ENCODE data around the gene NUDT17.

The NUDT17 gene

GRCh38 chr1:145847827-145848226, 2.4 kb downstream of the NUDT17 start:
- Histone ChIP-seq H3F3A (ENCODE audit: low read depth) (no peaks in the 10 kb centered on the region), H3K79me2 (ENCODE audit: insufficient read depth, low read length) (no peaks in the 10 kb centered on the region), H2AFZ (ENCODE audit: low read length) (no peak overlapping the region), H3K9ac (ENCODE audit: low read depth, low read length, poor library complexity, severe bottlenecking) (no peak overlapping the region), H3K9me2 (replicated peaks; ENCODE audit: low read depth, low read length) (no peaks in the 10 kb centered on the region), H3K27me3 (ENCODE audit: insufficient read depth, low read length, poor library complexity, severe bottlenecking) (no peaks in the 10 kb centered on the region), H3K9me3 (ENCODE audit: insufficient read depth, low read depth, low read length) (no peaks in the 10 kb centered on the region), H3K36me3 (ENCODE audit: insufficient read depth, low read length) (peaks cover 37% of the 10 kb centered on the region; the same call in 1 of the 2 replicates), H3K4me3 (ENCODE audit: low read length, poor library complexity, severe bottlenecking) (no peak overlapping the region), H3K4me2 (ENCODE audit: low read depth, low read length, poor library complexity, severe bottlenecking) (no peak overlapping the region), H4K20me1 (ENCODE audit: insufficient read depth, low read length, poor library complexity, severe bottlenecking) (no peaks in the 10 kb centered on the region), H3K4me1 (ENCODE audit: insufficient read depth, low read length, poor library complexity, severe bottlenecking) (peaks cover 11% of the 10 kb centered on the region)
- TF ChIP-seq EZH2phosphoT487 (IDR thresholded peaks at IDR 0.05; ENCODE audit: borderline replicate concordance), result no peak
- TF ChIP-seq CTCF (conservative IDR thresholded peaks at IDR 0.05; ENCODE audit: low read length), result no peak

- Histone ChIP-seq H3K4me1 (ENCODE audit: insufficient read depth, low read length, poor library complexity, severe bottlenecking) (peaks cover 11% of the 10 kb centered on the region), H3K36me3 (ENCODE audit: insufficient read depth, low read length) (peaks cover 47% of the 10 kb centered on the region; the same call in 1 of the 2 replicates), H4K20me1 (ENCODE audit: insufficient read depth, low read length, poor library complexity, severe bottlenecking) (no peaks in the 10 kb centered on the region), H3K27me3 (ENCODE audit: insufficient read depth, low read length, poor library complexity, severe bottlenecking) (no peaks in the 10 kb centered on the region), H3F3A (ENCODE audit: low read depth) (no peaks in the 10 kb centered on the region), H2AFZ (ENCODE audit: low read length) (no peak overlapping the region), H3K79me2 (ENCODE audit: insufficient read depth, low read length) (no peaks in the 10 kb centered on the region), H3K9me2 (replicated peaks; ENCODE audit: low read depth, low read length) (no peaks in the 10 kb centered on the region), H3K9ac (ENCODE audit: low read depth, low read length, poor library complexity, severe bottlenecking) (no peak overlapping the region), H3K9me3 (ENCODE audit: insufficient read depth, low read depth, low read length) (no peaks in the 10 kb centered on the region), H3K4me2 (ENCODE audit: low read depth, low read length, poor library complexity, severe bottlenecking) (no peak overlapping the region), H3K4me3 (ENCODE audit: low read length, poor library complexity, severe bottlenecking) (no peak overlapping the region)
- TF ChIP-seq CTCF (conservative IDR thresholded peaks at IDR 0.05; ENCODE audit: low read length), result peak; percentile 75
- no peak for TF ChIP-seq EZH2phosphoT487 (IDR thresholded peaks at IDR 0.05; ENCODE audit: borderline replicate concordance)
Observed at GRCh38 chr1:145849356-145850160, 4.1 kb downstream of the NUDT17 start.

- Histone ChIP-seq H3K9me2 (replicated peaks; ENCODE audit: low read depth, low read length) (no peaks in the 10 kb centered on the region), H4K20me1 (ENCODE audit: insufficient read depth, low read length, poor library complexity, severe bottlenecking) (peaks cover 11% of the 10 kb centered on the region), H3F3A (ENCODE audit: low read depth) (no peaks in the 10 kb centered on the region), H3K4me3 (ENCODE audit: low read length, poor library complexity, severe bottlenecking) (no peak overlapping the region), H3K4me1 (ENCODE audit: insufficient read depth, low read length, poor library complexity, severe bottlenecking) (peaks cover 11% of the 10 kb centered on the region), H3K79me2 (ENCODE audit: insufficient read depth, low read length) (peaks cover 17% of the 10 kb centered on the region), H3K27me3 (ENCODE audit: insufficient read depth, low read length, poor library complexity, severe bottlenecking) (no peaks in the 10 kb centered on the region), H3K9me3 (ENCODE audit: insufficient read depth, low read depth, low read length) (no peaks in the 10 kb centered on the region), H3K4me2 (ENCODE audit: low read depth, low read length, poor library complexity, severe bottlenecking) (no peak overlapping the region), H3K9ac (ENCODE audit: low read depth, low read length, poor library complexity, severe bottlenecking) (no peak overlapping the region), H3K36me3 (ENCODE audit: insufficient read depth, low read length) (peaks cover 49% of the 10 kb centered on the region; the same call in 1 of the 2 replicates), H2AFZ (ENCODE audit: low read length) (no peak overlapping the region)
- no peak for TF ChIP-seq EZH2phosphoT487 (IDR thresholded peaks at IDR 0.05; ENCODE audit: borderline replicate concordance)
- TF ChIP-seq CTCF (conservative IDR thresholded peaks at IDR 0.05; ENCODE audit: low read length), result peak; percentile 38
Observed at GRCh38 chr1:145855426-145855948, 10.1 kb downstream of the NUDT17 start.
